HG02970 (cell line): ENCODE measurements around the gene PHF13.
"Not testable (repeated sequence)": the region's sequence is repeated elsewhere in the genome, so short reads cannot be mapped to it uniquely, and the experiment has no call there.

Experiments used
- ATAC-seq: cut with Tn5 transposase; IDR thresholded peaks from one replicate; pipeline ENCODE4 v1.9.1; 2021; ENCODE audit warnings: mild to moderate bottlenecking, moderate library complexity, moderate number of reproducible peaks; ENCODE audit not compliant: unreplicated experiment, low FRiP score

Gene PHF13

DNA sequence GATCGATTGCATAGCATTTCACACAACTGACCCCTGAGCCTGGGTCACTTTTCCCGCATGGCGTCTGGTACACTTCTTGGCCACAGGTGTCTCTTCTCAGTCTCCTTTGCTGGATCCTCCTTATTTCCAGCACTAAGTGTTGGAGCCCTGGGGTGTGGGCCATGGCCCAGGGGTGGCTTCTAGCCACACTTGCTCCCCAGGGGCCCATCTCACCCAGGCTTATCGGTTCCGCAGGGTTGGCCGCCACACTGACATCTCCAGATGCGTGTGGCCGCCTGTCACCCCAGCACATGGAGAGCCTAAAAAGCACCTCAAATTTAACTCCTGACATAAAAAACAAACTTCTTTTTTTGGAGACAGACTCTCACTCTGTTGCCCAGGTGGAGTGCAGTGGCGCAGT lies 13.5 kb downstream of the PHF13 start:
- no peak for ATAC-seq

DNA sequence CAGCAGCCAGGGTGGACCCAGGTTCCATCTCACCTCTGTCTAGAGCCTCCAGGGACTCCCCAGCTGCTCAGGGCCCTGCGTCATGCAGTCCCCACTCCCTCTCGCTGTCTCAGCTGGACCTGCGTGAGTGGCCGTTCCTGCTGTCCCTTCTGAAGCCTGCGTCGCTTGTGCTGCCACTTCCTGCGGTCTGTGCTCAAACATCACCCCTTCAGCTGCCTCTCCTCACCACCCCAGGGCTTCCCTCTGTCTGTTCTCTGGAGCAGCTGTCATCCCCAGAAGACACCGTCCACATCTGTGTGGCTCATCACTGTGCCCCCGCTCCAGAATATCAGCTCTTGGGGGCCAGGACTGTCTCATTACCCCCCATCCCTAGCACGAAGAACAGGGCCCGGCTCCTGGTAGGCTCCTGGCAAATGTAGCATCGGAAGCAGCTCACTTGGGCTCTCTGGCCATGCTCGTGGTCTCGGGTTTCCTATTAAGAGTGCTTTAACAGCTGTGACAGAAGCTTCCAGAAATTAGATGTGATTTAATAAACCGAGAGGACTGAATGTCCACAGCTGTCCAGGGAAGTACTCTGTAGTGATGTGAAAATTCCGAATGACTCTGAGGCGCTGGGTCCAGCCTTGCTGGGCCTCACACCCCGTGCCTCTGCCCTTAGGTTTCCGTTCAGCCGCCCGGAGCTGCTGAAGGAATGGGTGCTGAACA lies 14.5 kb downstream of the PHF13 start:
- no peak for ATAC-seq

DNA sequence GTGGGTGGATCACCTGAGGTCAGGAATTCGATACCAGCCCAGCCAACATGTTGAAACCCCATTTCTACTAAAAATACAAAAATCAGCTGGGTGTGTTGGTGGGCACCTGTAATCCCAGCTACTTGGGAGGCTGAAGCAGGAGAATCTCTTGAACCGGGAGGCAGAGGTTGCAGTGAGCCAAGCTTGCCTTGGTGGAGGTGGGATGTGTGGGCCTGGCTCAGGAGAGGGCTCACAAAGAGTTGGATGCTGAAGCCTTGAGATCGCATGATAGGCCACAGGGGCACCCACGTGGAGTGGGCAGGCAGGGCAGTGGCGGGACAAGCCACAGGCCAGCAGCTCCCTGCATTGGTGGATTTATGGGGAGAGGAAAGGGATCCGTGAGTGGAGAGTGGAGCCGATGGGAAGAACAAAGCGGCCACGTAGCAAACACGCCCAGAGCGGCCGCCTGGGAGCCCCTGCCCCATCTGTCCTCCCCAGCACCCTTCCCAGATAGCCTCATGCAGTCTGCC lies 15.5 kb downstream of the PHF13 start:
- ATAC-seq = no peak

DNA sequence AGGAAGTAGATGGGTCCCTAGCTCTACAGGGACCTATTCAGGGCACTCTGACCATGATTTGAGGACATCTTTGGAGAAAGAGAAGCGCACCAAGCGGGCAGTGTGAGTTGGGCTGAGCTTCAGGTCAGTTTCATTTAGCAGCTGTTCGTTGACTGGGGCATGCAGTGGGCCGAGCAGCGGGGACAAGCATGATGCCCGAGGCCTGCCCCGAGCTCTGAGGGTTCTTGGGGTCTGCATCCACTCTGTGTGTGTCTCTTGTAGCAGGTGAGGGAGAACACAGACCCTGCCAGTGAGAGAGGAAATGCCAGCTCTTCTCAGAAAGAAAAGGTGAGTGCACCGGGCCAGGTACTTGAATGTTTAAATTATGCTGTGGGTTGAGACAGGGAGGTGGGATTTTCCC lies 16.5 kb downstream of the PHF13 start:
- no peak for ATAC-seq

DNA sequence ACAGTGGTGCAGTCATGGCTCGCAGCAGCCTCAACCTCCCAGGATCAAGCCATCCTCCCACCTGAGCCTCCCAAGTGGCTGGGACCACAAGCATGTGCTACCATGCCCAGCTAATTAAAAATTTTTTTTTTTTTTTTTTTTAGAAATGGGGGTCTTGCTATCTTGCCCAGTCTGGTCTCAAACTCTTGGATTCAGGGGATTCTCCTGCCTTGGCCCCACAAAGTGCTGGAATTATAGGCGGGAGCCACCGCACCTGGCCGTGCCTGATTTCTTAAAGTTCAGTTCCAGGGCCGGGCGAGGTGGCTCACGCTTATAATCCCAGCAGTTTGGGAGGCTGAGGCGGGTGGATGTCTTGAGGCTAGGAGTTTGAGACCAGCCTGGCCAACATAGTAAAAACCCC lies 17.5 kb downstream of the PHF13 start:
- no peak for ATAC-seq

DNA sequence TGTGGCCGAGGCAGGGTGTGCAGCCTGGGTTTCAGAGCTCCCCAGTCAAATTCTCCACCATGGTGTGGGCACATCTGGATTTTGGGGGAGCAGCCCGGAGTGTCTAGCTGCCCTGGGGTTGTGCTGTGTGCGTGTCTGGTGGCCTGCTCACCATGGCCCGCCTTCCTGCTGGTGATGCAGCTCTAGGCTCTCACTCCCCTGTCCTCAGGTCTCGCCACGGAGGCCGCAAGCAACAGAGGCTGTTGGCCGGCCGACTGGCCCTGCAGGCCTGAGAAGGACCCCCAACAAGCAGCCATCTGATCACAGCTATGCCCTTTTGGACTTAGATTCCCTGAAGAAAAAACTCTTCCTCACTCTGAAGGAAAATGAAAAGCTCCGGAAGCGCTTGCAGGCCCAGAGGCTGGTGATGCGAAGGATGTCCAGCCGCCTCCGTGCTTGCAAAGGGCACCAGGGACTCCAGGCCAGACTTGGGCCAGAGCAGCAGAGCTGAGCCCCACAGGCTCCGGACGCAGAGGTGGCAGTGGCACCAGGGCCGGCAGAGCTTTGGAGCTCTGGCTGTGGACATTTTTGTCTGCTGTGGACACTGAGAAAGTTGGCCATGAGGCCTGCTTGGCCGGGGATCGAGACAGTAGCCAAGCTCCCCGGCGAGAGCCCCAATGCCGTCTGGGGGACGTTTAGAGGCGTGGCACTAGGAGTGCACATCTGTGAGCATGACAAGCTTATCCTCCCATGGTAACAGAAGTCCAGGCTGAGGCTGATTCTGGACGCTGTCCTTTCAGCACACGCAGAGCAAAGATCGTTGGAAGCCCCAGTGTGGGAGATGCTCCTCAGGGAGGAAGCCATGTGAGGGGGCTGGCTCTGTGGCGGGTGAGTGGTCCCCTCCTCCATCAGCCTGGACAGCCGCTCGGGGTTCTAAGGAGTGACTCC lies 19.3 kb downstream of the PHF13 start:
- ATAC-seq = no peak

DNA sequence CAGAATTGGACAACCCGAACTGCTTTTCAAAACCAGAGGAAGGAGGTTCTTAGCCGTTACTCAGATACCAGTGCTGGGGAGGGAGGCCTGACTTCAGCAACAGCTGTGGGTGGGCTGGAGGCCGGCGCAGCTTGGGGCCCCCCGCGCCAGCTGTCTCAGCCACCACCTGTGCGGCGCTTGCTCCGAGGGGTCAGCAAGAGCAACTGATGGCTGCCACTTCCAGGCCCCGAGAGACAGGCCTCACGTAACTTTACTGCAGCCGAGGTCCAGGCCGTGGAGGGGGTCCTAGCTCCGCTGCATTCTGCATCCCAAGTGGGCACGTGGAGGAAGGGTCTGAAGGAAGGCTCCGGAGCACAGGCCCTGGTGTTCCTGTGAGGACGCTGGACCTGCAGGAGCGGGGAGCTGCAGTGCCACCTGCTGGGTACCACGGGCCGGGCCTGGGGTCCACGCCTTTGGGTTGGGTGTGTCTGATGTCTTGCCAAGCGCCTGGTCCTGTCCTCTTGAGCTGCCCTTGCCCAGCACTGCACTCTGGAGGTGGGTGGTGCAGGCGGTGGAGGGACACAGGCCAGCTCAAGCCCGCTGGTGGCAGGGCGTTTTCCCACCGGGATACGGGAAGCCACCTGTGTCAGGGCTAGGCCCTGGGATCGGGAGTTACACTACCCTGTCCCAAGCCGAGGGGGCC lies 21.0 kb downstream of the PHF13 start:
- no peak for ATAC-seq

DNA sequence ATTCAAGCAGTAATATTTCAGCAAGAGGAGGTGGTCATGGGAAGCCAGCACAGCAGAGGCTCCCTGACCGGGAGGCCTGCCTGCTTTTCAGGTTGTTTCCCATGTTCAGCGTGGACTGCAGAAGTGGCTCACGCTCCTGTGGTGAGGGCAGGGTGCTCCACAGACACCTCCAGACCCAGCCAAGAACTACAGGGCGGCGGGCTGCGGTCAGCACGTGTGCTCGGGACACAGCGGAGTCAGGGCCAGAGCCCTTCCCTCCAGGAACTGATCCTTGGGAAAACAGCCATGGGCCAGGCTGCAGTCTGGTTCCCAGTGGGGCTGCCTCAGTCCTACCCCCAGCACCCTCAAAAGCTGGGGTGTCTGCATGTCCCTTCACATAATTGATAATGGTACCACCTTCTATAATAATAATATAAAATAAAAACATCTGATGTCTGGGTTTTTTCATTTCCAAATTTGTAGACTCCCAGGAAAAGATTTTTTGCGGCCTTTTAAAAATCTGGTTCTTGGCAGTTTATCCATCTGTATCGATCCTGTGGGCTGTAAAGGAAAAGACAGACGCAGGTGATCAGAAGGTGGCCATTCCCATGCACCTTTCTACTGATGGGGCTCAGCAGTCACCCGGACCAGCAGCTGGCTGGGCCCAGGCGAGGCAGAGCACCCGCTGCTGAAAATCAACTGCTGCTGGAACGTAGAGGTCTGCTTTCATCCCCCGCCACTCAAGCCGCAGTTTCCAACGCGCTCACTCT lies 21.8 kb downstream of the PHF13 start:
- ATAC-seq = no peak

DNA sequence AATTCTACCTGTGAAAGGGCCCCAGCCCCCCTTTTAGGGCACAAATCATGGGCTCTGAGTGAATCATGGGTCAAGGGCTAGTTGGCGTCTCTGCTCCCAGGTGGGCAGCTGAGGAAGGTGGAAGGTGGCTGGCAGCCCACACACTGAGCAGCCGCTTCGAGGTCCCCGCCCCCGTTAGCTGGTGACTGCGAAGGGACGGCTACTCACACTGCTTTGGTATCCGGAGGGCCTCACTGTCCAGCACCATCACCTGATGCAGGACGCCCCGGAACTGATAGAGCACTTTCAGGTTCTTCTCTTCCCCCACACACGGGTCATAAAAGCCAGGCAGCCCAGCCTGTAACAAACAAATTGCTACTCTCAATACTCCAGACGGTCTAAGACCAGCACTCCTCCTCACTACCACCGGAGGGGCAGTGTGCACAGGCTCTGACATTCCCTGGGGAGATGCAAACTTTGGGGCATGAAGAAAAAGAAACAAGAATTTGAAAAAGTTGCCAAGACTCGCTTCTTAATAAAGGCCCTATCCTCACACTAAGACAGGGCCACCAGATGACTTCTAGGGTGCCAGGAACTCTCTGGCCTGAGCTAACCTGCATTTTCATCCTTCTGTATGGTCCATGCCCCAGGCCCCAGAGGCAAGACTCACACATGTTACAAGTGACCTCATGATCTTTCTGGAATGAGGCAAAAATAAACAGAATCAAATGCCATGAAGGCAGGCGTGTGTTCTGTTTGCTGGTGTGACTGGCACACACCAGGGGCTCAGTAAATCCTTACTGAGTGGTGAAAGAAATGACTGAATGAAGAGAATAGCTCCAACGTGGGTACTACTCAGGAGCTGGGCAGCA lies 22.6 kb downstream of the PHF13 start:
- no peak for ATAC-seq

DNA sequence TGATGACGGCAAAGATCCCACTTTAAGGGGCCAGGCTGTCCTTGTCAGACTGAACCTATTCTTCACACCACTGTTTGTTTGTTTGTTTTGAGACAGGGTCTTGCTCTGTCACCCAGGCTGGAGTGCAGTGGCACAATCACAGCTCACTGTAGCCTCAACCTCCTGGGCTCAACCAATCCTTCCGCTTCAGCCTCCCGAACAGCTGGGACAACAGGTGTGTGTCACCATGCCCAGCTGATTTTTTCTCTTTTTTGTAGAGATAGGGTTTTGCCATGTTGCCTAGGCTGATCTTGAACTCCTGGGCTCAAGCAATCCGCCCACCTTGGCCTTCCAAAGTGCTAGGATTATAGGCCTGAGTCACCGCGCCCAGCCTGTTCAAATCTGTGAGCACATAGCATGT lies 23.2 kb downstream of the PHF13 start:
- ATAC-seq = not testable (repeated sequence)

DNA sequence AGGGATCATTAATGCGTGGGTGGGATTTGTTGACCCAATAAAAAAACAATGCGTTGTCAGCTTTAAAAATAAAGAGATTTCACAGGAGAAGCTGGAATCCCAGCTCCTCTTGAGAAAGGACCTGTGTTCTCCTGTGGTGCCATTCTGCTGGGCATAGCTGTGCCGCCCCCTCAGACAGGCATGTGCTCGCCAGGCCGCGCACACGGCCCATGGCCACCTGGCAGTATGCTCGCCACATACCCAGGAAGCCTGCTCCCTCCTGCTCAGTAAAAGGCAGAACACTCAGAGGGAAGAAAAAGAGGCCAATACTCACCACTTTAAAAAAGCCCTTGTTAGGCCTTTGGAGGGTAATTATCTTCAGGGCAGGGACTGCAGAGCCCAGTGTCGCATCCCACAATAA lies 24.2 kb downstream of the PHF13 start:
- ATAC-seq = no peak

DNA sequence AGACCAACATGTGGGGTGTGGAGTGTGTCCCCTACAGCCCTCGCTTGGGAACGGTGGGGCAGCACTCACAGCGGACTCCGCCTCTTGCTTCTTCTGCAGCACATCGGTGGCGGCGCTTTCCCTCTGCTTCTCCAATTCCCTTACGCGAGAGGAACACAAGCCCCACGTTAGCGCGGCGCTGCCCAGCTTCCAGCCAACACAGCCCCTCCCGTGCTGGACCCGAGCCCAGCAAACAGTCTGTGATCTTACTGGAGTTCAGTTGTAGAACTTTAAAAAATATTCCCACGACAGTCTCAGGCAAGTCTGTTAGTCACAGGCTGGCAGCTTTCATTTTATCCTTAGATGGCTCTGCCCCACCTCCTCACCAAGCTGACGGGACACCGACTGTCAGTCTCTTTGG lies 24.7 kb downstream of the PHF13 start:
- ATAC-seq = no peak

DNA sequence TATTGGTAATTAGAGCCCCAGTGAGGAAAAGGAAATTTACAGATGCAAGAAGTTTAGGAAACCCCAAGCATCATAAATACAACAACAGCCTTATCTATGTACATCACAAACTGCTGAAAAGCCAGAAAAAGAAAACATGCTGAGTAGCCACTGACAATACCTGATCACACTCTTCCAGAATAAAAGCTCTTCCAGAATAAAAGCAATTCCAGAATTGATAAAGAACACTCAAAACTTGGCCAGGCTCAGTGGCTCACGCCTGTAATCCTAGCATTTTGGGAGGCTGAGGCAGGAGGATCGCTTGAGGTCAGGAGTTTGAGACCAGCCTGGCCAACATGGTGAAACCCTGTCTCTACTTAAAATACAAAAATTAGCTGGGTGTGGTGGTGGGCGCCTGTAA lies 27.3 kb downstream of the PHF13 start:
- not testable (repeated sequence) for ATAC-seq

DNA sequence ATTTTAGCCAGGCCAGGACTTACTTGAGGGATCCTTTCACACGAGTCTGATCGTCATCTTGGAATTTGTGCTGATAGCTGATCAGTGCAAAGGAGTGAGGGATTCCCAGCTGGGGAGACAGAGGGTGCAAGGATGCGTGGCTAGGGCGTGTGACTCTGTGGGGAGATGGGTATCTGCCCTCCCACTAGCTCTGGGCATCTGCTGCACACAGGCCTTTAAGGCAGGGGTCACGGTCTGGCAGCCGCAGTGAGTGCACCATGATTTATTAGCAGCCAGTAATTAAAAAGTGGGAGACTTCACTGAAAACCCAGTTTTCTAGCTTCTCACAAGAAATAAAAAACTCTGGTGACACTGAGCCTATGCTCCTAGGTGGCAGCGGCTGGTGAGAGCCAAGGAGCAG lies 31.5 kb downstream of the PHF13 start:
- no peak for ATAC-seq

DNA sequence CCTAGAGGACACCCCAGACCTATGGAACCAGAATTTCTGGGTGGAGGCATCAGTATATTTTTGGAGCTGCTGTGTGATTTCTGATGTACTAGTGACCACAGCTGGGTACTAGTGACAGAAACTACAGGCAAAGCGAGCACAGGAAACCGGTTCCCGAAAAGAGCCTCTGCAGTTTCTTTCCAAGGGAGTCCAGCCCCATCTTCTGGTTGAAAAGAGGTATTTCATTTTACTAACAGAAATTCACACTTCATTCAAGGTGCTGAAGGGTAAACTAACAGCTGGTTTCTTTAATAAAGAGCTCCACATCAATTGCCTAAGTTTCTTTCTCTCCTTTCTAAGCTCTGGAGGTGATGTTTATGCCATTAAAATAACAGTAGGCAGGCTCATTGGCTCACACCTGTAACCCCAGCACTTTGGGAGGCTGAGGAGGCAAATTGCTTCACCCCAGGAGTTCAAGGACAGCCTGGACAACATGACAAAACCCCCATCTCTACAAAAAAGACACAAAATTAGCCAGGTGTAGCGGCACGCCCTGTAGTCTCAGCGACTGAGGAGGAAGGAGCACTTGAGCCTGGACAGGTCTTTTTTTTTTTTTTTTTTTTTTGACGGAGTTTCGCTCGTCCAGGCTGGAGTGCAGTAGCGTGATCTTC lies 33.1 kb downstream of the PHF13 start:
- ATAC-seq = no peak

DNA sequence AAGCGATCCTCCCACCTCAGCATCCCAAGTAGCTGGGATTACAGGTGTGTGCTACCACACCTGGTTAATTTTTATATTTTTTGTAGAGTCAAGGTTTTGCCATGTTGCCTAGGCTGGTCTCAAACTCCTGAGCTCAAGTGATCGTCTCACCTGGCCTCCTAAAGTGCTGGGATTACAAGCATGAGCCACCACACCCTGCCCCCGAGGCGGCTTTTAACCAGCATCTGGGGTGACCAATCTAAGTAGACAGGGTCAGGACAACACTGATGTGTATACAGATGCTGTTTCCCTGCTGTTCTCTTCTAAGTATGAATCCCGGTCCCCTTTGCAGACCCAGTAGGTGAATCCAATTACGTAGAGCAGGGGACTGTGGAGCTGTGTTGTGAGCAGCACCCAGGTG lies 35.0 kb downstream of the PHF13 start:
- ATAC-seq = no peak

DNA sequence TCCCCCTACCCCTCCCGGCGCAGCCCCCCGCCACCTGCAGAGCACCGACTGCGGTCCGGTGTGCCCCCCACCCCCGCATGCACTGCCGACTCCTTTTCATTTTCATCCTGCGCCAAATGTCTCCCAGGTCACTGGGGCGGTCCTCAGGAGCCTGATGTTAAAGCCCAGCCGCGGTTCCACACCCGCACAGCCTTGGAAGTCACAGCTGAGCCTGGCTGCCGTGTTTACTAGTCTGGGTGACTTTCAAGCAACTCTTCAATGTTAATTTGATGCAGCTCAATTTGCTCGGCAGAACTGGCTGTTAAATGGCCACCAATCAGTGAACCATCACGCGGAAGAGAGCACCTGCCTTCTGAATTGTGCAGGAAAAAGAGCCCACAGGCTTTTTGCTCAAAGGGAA lies 38.4 kb downstream of the PHF13 start:
- no peak for ATAC-seq

DNA sequence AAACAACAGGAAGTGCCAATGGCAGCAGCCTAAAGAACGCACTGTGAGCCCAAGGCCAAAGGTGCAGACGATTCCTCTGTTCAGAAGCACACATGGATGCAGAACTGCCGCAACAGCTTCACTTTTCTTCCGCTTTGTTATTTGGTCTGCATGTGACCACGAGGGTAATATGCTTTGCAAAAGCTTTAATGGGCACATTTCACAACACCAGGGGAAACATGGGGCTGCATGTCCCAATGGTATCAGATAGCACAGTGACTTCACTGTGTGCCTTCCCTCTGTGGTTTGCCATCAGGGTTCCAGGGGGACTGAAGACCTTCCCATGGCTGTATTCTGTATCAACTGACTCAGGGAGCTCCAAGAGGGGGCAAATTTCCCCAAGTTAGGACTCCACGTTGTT lies 39.5 kb downstream of the PHF13 start:
- no peak for ATAC-seq
